22Rv1 (cell line): Measurements from ENCODE around the gene IRX4.

Source experiments
- CTCF ChIP-seq: fragments of 450-650 bp; IDR thresholded peaks from 2 replicates; pipeline ENCODE4 v1.5.1; 2017; ENCODE audit warnings: mild to moderate bottlenecking
- ZFX ChIP-seq: fragments of 450-650 bp; IDR thresholded peaks from 2 replicates; pipeline ENCODE4 v1.6.1; 2017; ENCODE audit warnings: antibody characterized with exemption, borderline replicate concordance

- TF ChIP-seq CTCF = no peak
- TF ChIP-seq ZFX = no peak
These were observed 15.5 kb downstream of the IRX4 start for GRCh38 chr5:1867114-1867814.
